Measurements from ENCODE around the gene COQ8B.

GRCh38 chr19:40750058-40750873, 33.6 kb upstream of the COQ8B start, which contains the start of gene ACTMAP:
- no peak for TF ChIP-seq CTCF (IDR thresholded peaks at IDR 0.05)
- peak; percentile 63 to 93 for TF ChIP-seq POLR2AphosphoS5 (IDR thresholded peaks at IDR 0.05; ENCODE audit: insufficient read depth in 1 of 2, low read depth in 1 of 2)
- TF ChIP-seq POLR2A (IDR thresholded peaks at IDR 0.05): peak; percentile 76 to 88
